Measurements from ENCODE around the gene GSG1L.

The GSG1L gene

DNA sequence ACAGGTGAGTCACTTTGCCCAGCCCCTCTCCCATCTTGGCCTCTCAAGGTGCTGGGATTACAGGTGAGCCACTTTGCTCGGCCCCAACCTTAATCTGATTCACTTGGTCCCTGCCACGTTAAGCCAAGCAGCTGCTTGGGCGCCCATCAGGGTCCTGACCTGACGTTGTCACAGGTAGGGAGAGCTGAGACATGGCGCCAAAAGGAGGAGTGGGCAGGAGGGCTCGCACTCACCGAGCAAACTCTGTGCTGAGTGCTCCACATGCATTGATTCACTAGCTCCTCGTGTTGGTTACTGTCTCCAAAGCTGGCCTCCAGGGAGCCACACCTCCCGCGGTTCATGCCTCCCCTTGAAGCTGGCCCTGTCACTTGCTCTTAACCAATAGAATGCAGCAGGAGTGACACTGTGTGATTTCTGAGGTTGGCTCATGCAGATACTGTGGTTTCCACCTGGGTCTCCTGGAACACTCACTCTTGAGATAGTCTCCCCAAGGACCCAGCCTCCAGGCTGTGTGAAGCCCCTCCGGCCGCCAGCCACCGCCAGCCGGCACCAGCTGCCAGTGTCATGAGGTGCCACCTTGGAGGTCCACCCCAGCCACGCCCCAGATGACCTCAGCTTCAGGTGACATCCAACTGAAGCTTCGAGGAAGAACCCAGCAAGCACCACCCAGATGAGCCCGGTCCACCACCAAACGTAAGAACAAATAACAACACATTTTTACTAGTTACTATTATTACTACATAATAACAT, 223.0 kb downstream of the GSG1L start:
- no peak for DNase-seq

DNA sequence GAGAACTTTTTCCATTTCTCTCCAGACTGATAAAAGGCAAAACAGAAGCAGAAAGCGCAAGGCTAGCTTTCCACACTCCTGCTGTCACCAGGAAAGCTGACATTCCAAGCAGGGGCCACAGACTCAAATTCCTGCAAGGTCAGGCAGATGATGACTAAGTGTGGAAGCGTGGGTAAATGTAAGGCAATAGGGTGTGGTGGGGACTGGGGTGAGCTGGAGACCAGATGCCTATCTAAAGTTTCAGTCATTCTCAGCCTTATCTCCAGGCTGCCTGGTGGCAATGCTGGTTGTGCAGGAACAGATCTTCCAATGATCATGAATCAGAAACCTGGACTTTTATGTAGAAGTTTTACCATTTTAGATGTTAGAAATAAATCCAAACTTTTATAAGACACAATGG, 224.1 kb downstream of the GSG1L start:
- DNase-seq: no peak

DNA sequence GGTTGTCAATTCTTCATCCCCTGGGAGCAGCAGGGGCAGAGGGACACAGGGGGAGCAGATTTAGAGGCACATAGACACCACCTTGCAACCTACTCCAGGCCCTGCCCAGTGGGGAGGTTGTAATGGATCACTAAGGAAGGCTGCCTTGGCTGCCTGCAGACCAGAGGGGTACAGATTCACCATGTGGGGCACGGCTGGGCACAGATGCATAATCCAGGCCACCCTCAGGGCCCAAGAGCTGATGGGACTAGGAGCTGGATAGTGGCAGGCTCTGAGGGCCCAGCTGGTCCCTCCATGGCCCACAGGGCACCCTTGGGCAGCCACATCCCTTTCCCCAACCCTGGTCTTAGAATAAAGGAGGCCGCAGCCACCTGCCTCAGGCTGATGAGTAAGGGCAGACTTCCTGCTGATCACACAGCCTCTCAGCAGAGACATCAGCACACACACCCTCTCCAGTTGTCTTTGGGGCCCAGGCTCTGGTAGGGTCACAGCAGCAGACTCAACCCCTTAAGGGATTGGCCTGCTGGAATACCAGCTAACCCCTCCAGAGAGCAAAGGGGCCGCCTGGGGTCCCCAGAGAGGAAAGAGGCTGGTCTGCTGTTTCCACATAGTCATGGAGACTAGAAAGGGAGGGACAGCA, 224.9 kb downstream of the GSG1L start:
- DNase-seq: no peak

DNA sequence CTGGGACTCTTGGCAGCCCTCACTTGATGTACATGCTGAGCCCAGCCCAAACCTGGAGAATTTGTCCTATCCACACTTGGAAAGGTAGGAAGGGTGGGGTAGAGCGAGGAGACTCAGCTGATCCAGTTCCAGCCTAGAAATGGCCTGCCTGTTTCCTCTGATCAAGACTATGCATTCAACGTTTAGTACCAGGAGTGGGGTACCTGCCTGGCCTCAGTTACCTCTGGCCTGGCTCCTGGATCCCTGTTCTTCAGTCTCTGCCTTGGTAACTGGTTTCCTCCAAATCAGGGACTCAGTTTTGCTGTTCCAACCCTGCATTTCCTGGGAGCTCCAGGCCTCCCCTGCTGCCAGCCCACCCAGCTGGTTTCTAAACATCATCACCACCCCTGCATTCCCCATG, 233.5 kb downstream of the GSG1L start:
- DNase-seq: no peak

DNA sequence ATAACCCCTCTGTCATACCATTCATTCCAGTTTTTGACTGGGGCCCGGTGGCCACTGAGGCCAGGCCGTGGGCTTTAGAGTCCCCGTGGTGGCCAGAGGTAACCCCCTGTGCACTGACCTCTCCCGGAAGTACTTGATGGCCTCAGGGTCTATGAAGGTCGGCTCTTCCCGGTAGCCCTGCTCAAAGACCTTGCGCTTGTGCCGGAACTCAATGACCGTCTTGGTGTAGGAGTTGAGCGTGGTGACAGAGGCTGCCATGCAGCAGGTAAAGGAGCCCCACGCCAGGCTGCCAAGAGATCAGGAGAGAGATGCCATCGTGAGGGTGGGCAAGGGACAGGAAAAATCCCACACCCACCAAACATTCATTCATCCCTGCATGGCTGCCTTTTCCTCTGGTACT, 234.8 kb downstream of the GSG1L start:
- no peak for DNase-seq

DNA sequence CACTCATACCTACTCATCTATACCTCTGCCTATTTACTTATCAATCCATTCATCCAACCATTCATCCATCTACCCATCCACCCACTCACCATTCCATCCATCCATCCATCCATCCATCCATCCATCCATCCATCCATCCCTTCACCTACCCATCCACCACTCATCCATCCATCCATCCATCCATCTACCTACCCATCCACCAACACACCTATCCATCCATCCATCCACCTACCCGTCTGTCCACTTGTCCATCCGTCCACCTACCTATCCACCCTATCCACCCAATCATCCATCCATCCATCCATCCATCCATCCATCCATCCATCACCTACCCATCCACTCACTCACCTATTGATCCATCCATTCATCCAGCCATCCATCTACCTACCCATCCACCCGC, 235.7 kb downstream of the GSG1L start:
- no peak for DNase-seq

DNA sequence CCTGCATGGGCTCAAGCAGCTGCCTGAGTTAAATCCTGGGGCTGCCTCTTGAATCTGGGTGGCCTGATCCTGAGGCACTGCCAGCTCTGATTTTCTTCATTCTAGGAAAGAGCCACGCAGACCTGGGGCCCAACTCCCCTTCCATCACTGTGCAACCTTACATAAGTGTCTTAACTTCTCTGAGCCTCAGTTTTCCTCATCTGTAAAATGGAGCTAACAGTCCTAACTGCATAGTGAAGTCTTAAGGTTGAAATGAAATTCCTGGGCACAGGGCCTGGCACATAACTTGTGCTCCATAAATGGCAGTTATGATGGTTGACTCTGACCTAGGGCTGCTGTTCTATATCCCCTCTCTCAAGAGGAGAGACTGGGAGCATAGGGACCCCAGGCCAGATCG, 236.6 kb downstream of the GSG1L start:
- DNase-seq: no peak

DNA sequence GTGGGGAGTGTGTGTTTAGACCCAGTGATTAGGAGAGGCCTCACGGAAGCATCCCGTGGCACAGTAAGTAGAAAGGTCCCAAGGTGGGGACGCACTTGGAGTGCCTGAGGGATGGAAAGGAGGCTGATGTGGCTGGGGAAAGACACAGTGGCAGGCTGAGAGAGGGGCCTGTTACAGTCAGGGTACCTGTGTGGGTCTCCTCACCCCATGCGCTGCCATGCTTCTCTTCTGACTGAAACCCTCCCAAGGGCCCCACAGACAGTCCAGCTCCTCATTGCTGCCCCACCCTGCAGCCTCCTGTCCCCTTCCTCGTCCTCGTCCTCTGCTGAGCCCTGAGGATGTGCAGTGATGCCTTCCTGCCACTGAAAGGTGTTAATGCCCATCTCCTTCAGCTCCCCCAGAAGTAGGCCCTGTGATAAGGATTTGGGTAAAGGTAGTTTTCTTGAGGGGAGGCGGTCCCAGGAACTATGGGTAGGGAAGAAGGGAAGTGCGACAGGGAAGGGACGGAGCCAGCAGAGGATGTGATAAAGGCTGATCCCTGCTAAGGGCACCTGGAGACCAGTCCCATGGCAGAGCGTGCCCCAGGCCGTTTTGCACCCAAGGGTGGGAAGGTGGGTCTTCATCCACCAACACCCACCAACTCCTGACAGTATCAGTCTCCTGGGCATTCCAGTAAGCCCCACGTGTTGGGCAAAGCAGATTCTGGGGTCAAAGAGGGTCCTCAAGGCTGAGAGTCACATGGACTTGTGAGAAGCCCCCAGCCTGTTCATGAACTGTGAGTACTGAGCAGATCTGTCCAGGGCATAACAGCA, 237.2 kb downstream of the GSG1L start:
- no peak for DNase-seq

DNA sequence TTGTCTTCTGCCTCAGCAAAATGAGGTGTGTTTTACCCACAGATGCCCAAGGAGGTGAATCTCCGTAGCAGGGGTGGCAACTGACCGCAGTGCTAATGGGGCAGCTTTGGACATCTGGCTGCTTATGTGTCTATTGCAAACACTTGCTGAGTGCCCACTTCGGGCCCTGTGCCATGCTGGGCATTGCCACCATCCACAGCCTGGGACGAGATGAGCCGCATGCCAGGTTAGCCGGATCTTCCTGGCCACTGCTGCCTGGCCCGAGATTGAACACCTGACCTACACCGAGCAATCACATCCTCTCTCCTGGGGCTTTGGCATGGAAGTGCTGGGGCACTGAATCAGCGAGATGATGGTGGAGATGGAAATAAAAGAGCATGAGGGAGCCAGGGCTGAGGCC, 238.7 kb downstream of the GSG1L start:
- DNase-seq: no peak

DNA sequence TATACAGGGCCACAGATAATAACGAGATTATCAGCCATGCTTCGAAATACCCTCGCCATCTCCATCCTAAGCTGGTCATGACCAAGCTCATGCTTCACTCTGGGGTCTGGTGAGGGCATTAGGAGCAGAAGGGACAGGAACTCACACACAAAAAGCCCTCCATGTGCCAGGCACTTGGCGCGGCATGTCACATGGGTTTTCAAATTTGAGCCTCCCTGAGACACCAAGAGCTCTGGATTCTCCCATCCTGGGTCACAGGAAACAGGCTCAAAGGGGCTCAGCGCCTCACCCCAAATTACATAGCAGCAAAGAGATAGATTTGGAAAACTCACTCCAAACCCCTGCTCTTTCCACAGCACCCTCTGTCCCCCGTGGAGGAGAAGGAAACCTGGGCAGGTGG, 239.5 kb downstream of the GSG1L start:
- no peak for DNase-seq

DNA sequence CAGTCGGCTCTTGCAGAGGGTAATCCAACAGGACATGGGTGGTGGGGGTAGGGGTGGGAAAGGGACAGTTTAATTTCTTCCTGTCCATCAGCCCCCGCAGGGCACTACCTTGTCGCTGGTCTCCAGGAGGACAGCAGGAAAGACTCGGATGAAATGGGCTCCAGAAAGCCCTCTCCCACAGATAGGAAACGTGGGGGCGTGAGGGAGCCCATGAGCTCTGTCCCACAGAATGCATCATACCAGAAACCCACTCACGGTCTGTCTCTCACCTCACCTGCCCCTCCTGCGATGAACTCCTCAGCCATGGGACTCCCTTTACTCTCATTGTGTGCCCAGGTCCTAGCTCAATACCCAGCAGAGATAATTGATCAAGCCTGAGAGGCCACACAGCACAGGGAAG, 240.1 kb downstream of the GSG1L start:
- no peak for DNase-seq

DNA sequence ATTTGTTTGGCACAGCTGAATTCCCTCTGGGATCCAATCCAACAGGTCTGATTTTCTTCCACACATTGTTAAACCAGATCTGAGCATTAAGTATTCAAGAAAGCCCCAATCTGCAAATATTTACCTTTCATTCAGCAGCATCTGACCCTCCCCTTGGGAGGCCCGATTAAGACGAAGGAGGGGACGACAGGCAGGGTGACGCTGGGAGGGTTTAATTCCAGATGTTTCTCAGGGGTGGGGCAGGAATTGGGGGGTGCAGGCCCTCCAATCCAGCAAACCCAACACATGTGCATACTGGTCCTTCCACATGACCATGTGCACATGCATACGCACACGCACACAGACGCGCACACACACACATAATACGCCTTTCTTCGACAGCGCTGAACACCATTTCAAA, 240.5 kb downstream of the GSG1L start:
- no peak for DNase-seq

DNA sequence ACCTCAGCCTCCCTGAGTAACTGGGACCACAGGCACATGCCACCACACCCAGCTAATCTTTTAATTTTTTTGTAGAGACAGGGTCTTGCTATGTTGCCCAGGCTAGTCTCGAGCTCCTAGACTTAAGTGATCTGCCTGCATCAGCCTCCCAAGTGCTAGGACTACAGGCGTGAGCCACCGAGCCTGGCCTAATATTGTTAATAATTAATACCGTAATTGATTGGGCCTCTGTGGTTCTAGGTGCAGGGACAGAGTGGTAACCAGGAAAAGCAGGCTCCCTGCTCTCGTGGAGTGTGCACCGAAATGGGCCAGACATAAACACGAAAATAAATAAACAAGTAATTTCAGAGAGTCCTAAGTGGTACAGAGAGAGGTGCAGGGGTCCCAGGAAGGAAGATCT, 241.0 kb downstream of the GSG1L start:
- no peak for DNase-seq

DNA sequence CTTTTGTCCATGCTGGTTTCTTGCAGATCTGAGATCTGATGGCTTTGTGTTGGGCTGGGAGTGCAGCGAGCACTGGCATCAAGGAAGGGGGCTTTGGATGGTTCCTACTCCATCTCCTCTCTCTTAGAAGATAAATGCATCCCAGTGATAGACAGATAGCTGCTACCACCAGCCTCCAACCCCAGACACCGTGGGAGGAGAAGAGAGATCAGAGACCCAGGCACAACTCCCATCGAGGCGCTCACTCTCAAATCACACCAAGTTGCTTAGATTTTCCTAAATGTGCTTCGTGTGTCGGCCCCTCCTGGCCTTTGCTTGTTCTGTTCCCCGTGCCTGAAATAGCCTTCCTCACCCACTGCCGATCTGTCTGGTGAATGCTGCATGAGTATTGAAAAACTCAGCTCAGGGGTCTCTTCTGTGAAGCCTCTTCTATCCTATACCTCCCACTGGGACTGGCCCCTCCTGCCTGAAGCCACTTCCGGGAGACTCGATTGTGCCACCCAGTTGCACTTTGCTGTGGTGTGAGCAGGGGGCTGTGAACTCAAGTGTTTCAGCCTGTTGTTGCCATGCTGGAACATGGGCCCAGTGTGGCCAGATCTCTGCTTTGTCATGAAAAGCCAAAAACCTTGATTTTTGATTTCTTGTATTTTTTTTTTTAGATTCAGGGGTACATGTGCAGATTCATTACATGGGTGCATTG, 242.7 kb downstream of the GSG1L start:
- no peak for DNase-seq

DNA sequence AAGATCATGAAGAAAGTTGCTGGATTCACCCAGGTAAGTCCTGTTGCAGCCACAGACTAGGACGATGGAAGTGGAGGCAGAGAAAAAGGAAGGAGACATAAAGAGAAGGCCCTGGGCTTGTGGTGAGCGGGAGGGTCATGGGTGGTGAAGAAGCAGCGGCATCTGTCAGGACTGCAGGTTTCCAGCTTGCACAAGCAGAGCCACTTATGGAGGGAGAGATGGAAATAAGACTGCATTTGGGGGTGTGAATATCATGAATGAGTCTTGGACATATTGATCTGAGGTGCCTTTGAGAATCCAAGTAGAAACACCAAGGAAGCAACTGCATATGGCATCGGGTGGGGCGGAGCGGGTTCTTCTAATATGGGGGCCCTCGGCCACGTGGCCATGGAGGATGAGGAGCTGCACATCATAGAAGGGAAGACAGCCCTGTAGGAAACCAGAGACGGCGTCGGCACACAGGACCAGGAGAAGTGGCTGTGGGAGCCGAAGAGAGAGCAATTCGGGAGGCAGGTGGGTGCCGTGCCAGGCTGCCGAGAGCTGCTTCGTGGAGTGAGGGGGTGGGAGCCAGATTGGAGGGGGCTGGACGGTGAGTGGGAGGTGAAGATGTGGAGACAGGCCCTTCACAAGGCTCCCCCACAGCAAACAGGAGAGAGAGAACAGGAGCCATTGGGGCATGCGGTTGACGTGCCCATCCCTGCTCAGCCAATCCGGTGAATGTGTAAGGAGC, 243.5 kb downstream of the GSG1L start:
- DNase-seq: no peak

DNA sequence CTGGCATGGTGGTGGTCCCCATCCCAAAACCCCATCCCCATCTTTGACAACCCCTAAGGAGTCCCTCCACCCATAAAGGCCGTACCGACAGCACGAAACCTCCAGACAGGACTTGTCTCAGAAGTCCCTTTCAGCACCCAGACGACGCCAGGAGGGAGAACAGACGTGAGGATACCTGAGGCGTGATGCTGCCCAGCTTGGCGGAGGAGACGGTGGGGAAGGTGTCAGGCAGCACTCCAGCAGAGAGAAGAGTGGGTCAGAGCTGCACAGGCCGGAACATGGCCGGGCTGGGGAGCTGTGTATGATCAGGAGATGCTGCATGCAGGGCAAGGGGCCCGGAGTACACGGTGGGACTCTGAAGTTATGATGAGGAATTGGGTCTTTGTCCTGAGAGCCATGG, 244.2 kb downstream of the GSG1L start:
- DNase-seq: no peak

DNA sequence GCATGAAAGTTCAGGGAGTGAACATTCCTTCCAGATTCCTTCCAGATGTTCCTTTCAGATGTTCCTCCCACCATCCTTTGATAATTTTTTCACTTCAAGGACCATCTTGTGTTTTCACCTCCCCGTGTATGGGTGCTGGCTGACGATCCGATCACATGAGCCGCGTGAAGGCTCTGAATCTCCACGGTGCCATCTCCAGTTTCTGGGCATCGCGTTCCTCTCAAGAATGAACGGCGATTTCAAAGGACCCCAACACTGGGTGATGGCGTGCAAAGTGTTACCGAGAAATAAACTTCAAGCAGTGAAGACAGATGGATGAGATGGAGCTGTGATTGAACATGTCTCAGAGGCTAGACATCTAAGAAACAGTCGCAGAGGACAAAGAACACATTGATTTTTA, 245.3 kb downstream of the GSG1L start:
- no peak for DNase-seq

DNA sequence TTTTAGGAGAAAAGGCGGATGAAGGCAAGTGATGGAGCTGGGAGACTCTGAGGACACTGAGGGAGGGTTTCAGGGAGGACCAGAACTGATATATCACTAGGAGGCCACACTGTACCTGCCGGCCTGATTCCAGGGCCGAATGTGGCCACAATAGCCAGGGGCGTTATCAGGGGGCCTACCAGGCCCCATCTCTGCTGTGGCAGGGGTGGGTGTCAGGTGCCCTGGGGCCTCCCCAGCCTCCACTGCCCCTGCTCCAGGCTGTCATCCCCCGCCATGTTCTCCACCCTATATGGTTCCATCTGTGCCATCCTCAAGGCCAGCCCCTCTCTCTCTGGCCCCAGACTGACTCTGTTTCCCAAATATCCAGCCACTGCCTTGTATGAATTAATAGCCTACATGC, 246.5 kb downstream of the GSG1L start:
- no peak for DNase-seq

DNA sequence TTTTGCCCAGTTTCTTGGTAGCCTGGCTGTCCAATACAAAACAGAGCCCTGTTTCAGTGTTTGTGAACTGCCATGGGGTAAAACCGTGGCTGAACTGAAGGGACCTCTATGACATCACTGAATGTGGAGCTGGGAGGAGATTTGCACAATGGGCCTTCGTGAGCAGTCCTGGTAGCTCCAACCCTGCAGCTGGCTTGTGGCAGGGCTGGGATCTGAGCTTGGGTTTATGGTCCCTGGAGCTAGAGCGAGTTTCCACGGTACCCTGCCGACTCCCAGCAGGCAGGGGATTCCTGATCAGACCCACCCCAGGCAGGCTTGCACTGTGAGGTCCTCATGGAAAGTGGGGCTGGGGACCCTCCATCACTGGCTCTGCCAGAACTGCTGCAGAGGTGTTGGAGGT, 247.0 kb downstream of the GSG1L start:
- no peak for DNase-seq

DNA sequence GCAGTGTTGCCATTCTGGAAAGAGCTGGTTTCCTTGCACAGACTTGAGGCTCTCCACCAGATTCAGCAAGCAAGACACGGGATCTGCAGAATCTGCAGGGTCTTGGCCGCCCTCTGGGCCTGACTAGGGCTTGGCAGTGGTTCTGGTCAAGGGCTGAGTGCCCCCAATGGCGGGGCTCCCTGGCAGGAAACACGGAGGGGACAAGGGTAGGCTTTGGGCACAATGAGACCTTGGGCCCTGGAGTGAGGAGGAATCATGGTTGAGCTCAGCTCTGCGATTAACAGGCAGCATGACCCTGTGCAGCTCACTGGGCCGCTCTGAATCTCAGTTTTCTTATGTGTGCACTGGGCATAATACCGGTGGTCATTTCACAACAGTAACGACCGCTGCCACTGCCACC, 249.9 kb downstream of the GSG1L start:
- DNase-seq: no peak

DNA sequence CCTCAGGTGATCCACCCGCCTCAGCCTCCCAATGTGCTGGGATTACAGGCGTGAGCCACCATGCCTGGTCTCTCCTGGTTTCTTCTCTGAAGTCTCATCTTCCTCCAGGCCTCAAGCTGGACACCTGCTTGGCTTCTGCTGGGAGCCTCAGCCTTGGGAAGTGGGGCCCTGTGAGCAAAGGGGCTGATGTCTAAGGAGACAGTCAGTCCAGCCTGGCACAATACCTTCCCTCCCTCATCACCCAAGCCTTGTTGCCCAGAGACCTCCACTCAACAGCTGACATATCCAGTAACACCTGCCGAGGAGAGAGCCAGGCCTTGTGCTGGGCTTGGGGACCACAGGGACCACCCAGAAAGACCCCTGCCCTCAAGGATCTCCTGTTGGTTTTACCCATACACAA, 251.6 kb downstream of the GSG1L start:
- DNase-seq: no peak

DNA sequence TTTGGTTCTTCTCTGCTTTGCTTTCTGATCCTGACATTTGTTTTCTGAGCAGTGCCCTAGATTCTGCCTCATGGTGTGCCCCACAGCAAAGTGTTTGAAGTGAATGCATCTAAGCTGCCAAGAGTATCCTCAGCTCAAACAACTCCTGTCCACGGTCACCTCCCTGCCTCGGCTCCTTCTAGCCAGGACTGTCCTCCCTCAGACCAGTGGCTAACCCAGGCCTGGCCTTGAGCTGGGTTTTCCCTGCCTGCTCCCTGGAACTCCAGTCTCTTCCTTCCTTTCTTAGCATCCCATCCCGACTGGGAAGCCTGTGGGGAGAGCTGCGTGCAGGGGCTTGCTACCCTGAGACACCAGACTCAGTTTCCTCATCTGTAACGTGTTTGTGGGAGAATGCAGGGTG, 256.5 kb downstream of the GSG1L start:
- DNase-seq: no peak

DNA sequence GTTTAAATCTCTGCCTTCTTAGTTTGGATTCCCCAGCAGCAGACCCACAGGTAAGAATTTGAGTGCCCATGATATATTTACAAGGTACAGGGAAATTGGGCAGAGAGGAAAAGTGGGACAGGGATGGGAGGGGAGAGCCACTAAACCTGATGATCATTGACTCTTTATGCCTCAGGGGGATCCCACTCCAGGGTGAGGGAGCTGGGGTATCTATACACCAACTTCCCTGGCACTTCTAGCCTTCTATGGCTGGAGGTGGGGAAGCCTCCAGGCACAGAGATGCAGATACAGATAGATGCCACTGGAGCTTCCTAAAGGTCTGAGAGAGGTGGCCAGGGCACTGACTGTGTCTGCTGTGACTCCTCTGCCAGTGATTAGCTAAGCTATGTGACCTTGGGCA, 257.1 kb downstream of the GSG1L start:
- DNase-seq: no peak

All from activated CD8-positive, alpha-beta memory T cell treated with anti-CD3 and anti-CD28 coated beads, Interleukin-2, amount 50 U/mL, for 48 hours (primary cell).